Measurements from ENCODE around the gene MCTP1.

MCTP1 gene

GRCh38 chr5:95142145-95142544 lies 142.7 kb downstream of the MCTP1 start:
- H3K27me3 ChIP-seq (replicated peaks; ENCODE audit: control insufficient read depth, insufficient read depth, low read length, poor library complexity, severe bottlenecking) = no peaks in the 10 kb centered on the region
- H3K27ac ChIP-seq (ENCODE audit: insufficient read depth, low read length, poor library complexity, severe bottlenecking) = no peak overlapping the region
- H3K36me3 ChIP-seq (ENCODE audit: control insufficient read depth, insufficient read depth, low read length) = no peaks in the 10 kb centered on the region
- H3K4me3 ChIP-seq (ENCODE audit: insufficient read depth, low read depth, low read length, poor library complexity, severe bottlenecking) = no peak overlapping the region
- no peaks in the 10 kb centered on the region for H3K4me1 ChIP-seq (ENCODE audit: control insufficient read depth, insufficient read depth, low read length, poor library complexity, severe bottlenecking)
- no peak for DNase-seq
- no peaks in the 10 kb centered on the region for H3K9me3 ChIP-seq (ENCODE audit: control insufficient read depth, low read length)

DNA sequence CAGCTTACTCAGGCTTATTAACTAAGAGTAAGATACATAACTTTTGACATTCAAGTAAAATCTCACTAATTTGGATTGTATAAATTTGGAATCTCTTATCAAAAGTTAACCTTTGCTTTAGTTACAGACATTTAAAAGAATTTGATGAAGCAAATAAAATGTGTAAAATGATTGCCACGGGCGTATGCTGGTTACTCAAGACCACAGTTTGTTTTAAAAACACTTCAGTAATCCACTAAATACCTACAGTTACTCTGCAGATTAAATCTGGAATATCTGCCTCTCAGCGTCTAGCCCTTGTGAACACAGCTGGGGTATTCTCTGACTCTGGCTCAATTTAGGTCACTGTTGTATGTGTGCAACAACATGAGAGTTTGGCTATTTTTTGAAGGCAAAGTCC lies 143.8 kb downstream of the MCTP1 start:
- no peak for DNase-seq
- no peaks in the 10 kb centered on the region for H3K27me3 ChIP-seq (replicated peaks; ENCODE audit: control insufficient read depth, insufficient read depth, low read length, poor library complexity, severe bottlenecking)
- H3K36me3 ChIP-seq (ENCODE audit: control insufficient read depth, insufficient read depth, low read length) = no peaks in the 10 kb centered on the region
- H3K27ac ChIP-seq (ENCODE audit: insufficient read depth, low read length, poor library complexity, severe bottlenecking) = no peak overlapping the region
- no peaks in the 10 kb centered on the region for H3K4me1 ChIP-seq (ENCODE audit: control insufficient read depth, insufficient read depth, low read length, poor library complexity, severe bottlenecking)
- H3K4me3 ChIP-seq (ENCODE audit: insufficient read depth, low read depth, low read length, poor library complexity, severe bottlenecking) = no peak overlapping the region
- no peaks in the 10 kb centered on the region for H3K9me3 ChIP-seq (ENCODE audit: control insufficient read depth, low read length)

- Histone ChIP-seq H3K4me1 (ENCODE audit: control insufficient read depth, insufficient read depth, low read length, poor library complexity, severe bottlenecking) (no peaks in the 10 kb centered on the region), H3K27me3 (replicated peaks; ENCODE audit: control insufficient read depth, insufficient read depth, low read length, poor library complexity, severe bottlenecking) (no peaks in the 10 kb centered on the region), H3K27ac (ENCODE audit: insufficient read depth, low read length, poor library complexity, severe bottlenecking) (no peak overlapping the region), H3K4me3 (ENCODE audit: insufficient read depth, low read depth, low read length, poor library complexity, severe bottlenecking) (no peak overlapping the region), H3K9me3 (ENCODE audit: control insufficient read depth, low read length) (no peaks in the 10 kb centered on the region), H3K36me3 (ENCODE audit: control insufficient read depth, insufficient read depth, low read length) (no peaks in the 10 kb centered on the region)
- DNase-seq = no peak
These were observed 150.6 kb downstream of the MCTP1 start for GRCh38 chr5:95134326-95134725.

GRCh38 chr5:95132096-95132495 lies 152.8 kb downstream of the MCTP1 start:
- no peak overlapping the region for H3K27ac ChIP-seq (ENCODE audit: insufficient read depth, low read length, poor library complexity, severe bottlenecking)
- no peaks in the 10 kb centered on the region for H3K9me3 ChIP-seq (ENCODE audit: control insufficient read depth, low read length)
- H3K36me3 ChIP-seq (ENCODE audit: control insufficient read depth, insufficient read depth, low read length) = no peaks in the 10 kb centered on the region
- DNase-seq = no peak
- H3K4me1 ChIP-seq (ENCODE audit: control insufficient read depth, insufficient read depth, low read length, poor library complexity, severe bottlenecking) = no peaks in the 10 kb centered on the region
- no peaks in the 10 kb centered on the region for H3K27me3 ChIP-seq (replicated peaks; ENCODE audit: control insufficient read depth, insufficient read depth, low read length, poor library complexity, severe bottlenecking)
- H3K4me3 ChIP-seq (ENCODE audit: insufficient read depth, low read depth, low read length, poor library complexity, severe bottlenecking) = no peak overlapping the region

GRCh38 chr5:95130941-95131340 lies 154.0 kb downstream of the MCTP1 start:
- Histone ChIP-seq H3K4me3 (ENCODE audit: insufficient read depth, low read depth, low read length, poor library complexity, severe bottlenecking) (no peak overlapping the region), H3K36me3 (ENCODE audit: control insufficient read depth, insufficient read depth, low read length) (no peaks in the 10 kb centered on the region), H3K27ac (ENCODE audit: insufficient read depth, low read length, poor library complexity, severe bottlenecking) (no peak overlapping the region), H3K9me3 (ENCODE audit: control insufficient read depth, low read length) (no peaks in the 10 kb centered on the region), H3K4me1 (ENCODE audit: control insufficient read depth, insufficient read depth, low read length, poor library complexity, severe bottlenecking) (no peaks in the 10 kb centered on the region), H3K27me3 (replicated peaks; ENCODE audit: control insufficient read depth, insufficient read depth, low read length, poor library complexity, severe bottlenecking) (no peaks in the 10 kb centered on the region)
- no peak for DNase-seq

DNA sequence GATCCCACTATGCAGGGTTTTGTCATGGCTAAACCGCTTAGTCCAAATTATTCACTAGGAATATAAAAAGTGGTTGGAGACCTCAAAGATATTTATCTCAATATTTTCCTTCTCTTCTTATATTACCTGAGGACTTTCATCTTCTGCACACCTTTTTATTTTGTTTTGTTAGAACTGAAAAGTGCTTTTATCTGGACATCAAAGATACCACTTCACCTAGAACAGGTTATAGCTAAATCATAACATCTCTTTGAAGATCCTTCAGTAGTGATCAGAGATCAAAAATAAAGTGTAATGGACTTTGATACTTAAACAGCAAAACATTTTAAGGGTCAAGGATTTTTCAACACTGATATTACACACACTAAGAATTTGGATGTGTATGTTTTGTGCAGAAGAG lies 160.2 kb downstream of the MCTP1 start:
- Histone ChIP-seq H3K4me3 (ENCODE audit: insufficient read depth, low read depth, low read length, poor library complexity, severe bottlenecking) (no peak overlapping the region), H3K27ac (ENCODE audit: insufficient read depth, low read length, poor library complexity, severe bottlenecking) (no peak overlapping the region), H3K9me3 (ENCODE audit: control insufficient read depth, low read length) (no peaks in the 10 kb centered on the region), H3K27me3 (replicated peaks; ENCODE audit: control insufficient read depth, insufficient read depth, low read length, poor library complexity, severe bottlenecking) (no peaks in the 10 kb centered on the region), H3K4me1 (ENCODE audit: control insufficient read depth, insufficient read depth, low read length, poor library complexity, severe bottlenecking) (no peaks in the 10 kb centered on the region), H3K36me3 (ENCODE audit: control insufficient read depth, insufficient read depth, low read length) (no peaks in the 10 kb centered on the region)
- no peak for DNase-seq

- DNase-seq = no peak
- H3K27ac ChIP-seq (ENCODE audit: insufficient read depth, low read length, poor library complexity, severe bottlenecking) = no peak overlapping the region
- H3K9me3 ChIP-seq (ENCODE audit: control insufficient read depth, low read length) = no peaks in the 10 kb centered on the region
- no peaks in the 10 kb centered on the region for H3K27me3 ChIP-seq (replicated peaks; ENCODE audit: control insufficient read depth, insufficient read depth, low read length, poor library complexity, severe bottlenecking)
- no peaks in the 10 kb centered on the region for H3K4me1 ChIP-seq (ENCODE audit: control insufficient read depth, insufficient read depth, low read length, poor library complexity, severe bottlenecking)
- H3K4me3 ChIP-seq (ENCODE audit: insufficient read depth, low read depth, low read length, poor library complexity, severe bottlenecking) = no peak overlapping the region
- H3K36me3 ChIP-seq (ENCODE audit: control insufficient read depth, insufficient read depth, low read length) = no peaks in the 10 kb centered on the region
These were observed 160.8 kb downstream of the MCTP1 start for GRCh38 chr5:95124101-95124500.

- no peak for DNase-seq
- no peak overlapping the region for H3K27ac ChIP-seq (ENCODE audit: insufficient read depth, low read length, poor library complexity, severe bottlenecking)
- H3K9me3 ChIP-seq (ENCODE audit: control insufficient read depth, low read length) = no peaks in the 10 kb centered on the region
- H3K36me3 ChIP-seq (ENCODE audit: control insufficient read depth, insufficient read depth, low read length) = no peaks in the 10 kb centered on the region
- H3K4me1 ChIP-seq (ENCODE audit: control insufficient read depth, insufficient read depth, low read length, poor library complexity, severe bottlenecking) = no peaks in the 10 kb centered on the region
- H3K27me3 ChIP-seq (replicated peaks; ENCODE audit: control insufficient read depth, insufficient read depth, low read length, poor library complexity, severe bottlenecking) = no peaks in the 10 kb centered on the region
- H3K4me3 ChIP-seq (ENCODE audit: insufficient read depth, low read depth, low read length, poor library complexity, severe bottlenecking) = no peak overlapping the region
These were observed 170.0 kb downstream of the MCTP1 start for GRCh38 chr5:95114902-95115301.

- no peak overlapping the region for H3K27ac ChIP-seq (ENCODE audit: insufficient read depth, low read length, poor library complexity, severe bottlenecking)
- no peaks in the 10 kb centered on the region for H3K36me3 ChIP-seq (ENCODE audit: control insufficient read depth, insufficient read depth, low read length)
- no peaks in the 10 kb centered on the region for H3K27me3 ChIP-seq (replicated peaks; ENCODE audit: control insufficient read depth, insufficient read depth, low read length, poor library complexity, severe bottlenecking)
- no peak overlapping the region for H3K4me3 ChIP-seq (ENCODE audit: insufficient read depth, low read depth, low read length, poor library complexity, severe bottlenecking)
- DNase-seq = no peak
- no peaks in the 10 kb centered on the region for H3K4me1 ChIP-seq (ENCODE audit: control insufficient read depth, insufficient read depth, low read length, poor library complexity, severe bottlenecking)
- H3K9me3 ChIP-seq (ENCODE audit: control insufficient read depth, low read length) = no peaks in the 10 kb centered on the region
These were observed 170.6 kb downstream of the MCTP1 start for GRCh38 chr5:95114305-95114704.

DNA sequence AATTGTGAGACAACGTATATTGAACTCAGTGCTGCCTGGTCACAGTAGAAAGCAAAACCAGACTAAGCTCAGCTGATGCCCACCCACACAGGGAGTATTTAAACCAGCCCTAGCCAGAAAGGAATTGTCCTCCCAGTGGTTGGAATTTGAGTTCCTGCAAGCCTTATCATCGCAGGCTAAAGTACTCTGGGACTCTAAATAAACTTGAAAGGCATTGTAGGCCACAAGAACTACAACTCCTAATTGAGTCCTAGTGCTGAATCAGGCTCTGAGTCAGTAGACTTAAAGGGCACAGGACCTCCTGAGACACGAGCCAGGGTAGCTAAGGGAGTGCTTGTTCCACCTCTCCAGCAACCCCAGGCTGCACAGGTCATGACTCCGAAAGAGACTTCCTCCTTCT lies 171.4 kb downstream of the MCTP1 start:
- no peaks in the 10 kb centered on the region for H3K36me3 ChIP-seq (ENCODE audit: control insufficient read depth, insufficient read depth, low read length)
- no peak overlapping the region for H3K27ac ChIP-seq (ENCODE audit: insufficient read depth, low read length, poor library complexity, severe bottlenecking)
- no peaks in the 10 kb centered on the region for H3K4me1 ChIP-seq (ENCODE audit: control insufficient read depth, insufficient read depth, low read length, poor library complexity, severe bottlenecking)
- no peak for DNase-seq
- H3K4me3 ChIP-seq (ENCODE audit: insufficient read depth, low read depth, low read length, poor library complexity, severe bottlenecking) = no peak overlapping the region
- H3K27me3 ChIP-seq (replicated peaks; ENCODE audit: control insufficient read depth, insufficient read depth, low read length, poor library complexity, severe bottlenecking) = no peaks in the 10 kb centered on the region
- H3K9me3 ChIP-seq (ENCODE audit: control insufficient read depth, low read length) = no peaks in the 10 kb centered on the region

- H3K36me3 ChIP-seq (ENCODE audit: control insufficient read depth, insufficient read depth, low read length) = no peaks in the 10 kb centered on the region
- no peak overlapping the region for H3K4me3 ChIP-seq (ENCODE audit: insufficient read depth, low read depth, low read length, poor library complexity, severe bottlenecking)
- no peak for DNase-seq
- no peaks in the 10 kb centered on the region for H3K27me3 ChIP-seq (replicated peaks; ENCODE audit: control insufficient read depth, insufficient read depth, low read length, poor library complexity, severe bottlenecking)
- H3K9me3 ChIP-seq (ENCODE audit: control insufficient read depth, low read length) = no peaks in the 10 kb centered on the region
- H3K27ac ChIP-seq (ENCODE audit: insufficient read depth, low read length, poor library complexity, severe bottlenecking) = no peak overlapping the region
- no peaks in the 10 kb centered on the region for H3K4me1 ChIP-seq (ENCODE audit: control insufficient read depth, insufficient read depth, low read length, poor library complexity, severe bottlenecking)
These were observed 173.8 kb downstream of the MCTP1 start for GRCh38 chr5:95111141-95111540.

All from effector memory CD4-positive, alpha-beta T cell (primary cell).